MM.1S (cell line): Measurements from ENCODE around the gene ANKH.

Experiments
- DNase-seq: peaks from one replicate; pipeline ENCODE4 v3.0.0-alpha.2; 2015
- H2AFZ ChIP-seq: fragments of 300-600 bp; sonication (generic); 2 replicates; pipeline ENCODE4 v1.6.0; 2016; ENCODE audit warnings: antibody characterized with exemption, low read length
- H3F3A ChIP-seq: fragments of 300-600 bp; sonication (generic); 2 replicates; pipeline ENCODE4 v1.6.1; 2016; ENCODE audit warnings: mild to moderate bottlenecking, antibody characterized with exemption, low read length, moderate library complexity, mixed read lengths; ENCODE audit not compliant: insufficient read depth
- H3K27ac ChIP-seq: fragments of 300-600 bp; sonication (generic); 2 replicates; pipeline ENCODE4 v1.5.1; 2016; ENCODE audit warnings: mild to moderate bottlenecking, low read length
- H3K27me3 ChIP-seq: fragments of 300-600 bp; sonication (generic); replicated peaks from 2 replicates; pipeline ENCODE4 v1.6.0; 2016; ENCODE audit warnings: low read length; ENCODE audit not compliant: insufficient read depth
- H3K36me3 ChIP-seq: fragments of 300-600 bp; sonication (generic); replicated peaks from 2 replicates; pipeline ENCODE4 v1.6.1; 2016; ENCODE audit warnings: mild to moderate bottlenecking, low read length, mixed read lengths; ENCODE audit not compliant: insufficient read depth
- H3K4me1 ChIP-seq: fragments of 300-600 bp; sonication (generic); 2 replicates; pipeline ENCODE4 v1.6.1; 2016; ENCODE audit warnings: low read length, mixed read lengths
- H3K4me2 ChIP-seq: fragments of 300-600 bp; sonication (generic); 2 replicates; pipeline ENCODE4 v1.6.0; 2016; ENCODE audit warnings: low read depth, low read length
- H3K4me3 ChIP-seq: fragments of 300-600 bp; sonication (generic); 2 replicates; pipeline ENCODE4 v1.5.1; 2016; ENCODE audit warnings: low read length, mixed read lengths
- H3K79me2 ChIP-seq: fragments of 300-600 bp; sonication (generic); 2 replicates; pipeline ENCODE4 v1.6.1; 2016; ENCODE audit warnings: mixed run types, low read length, mixed read lengths
- H3K9ac ChIP-seq: fragments of 300-600 bp; sonication (generic); 2 replicates; pipeline ENCODE4 v1.6.1; 2016; ENCODE audit warnings: low read length, mixed read lengths
- H3K9me2 ChIP-seq: fragments of 300-600 bp; sonication (generic); replicated peaks from 2 replicates; pipeline ENCODE4 v1.6.1; 2016; ENCODE audit warnings: mild to moderate bottlenecking, low read length, mixed read lengths; ENCODE audit not compliant: insufficient read depth
- H3K9me3 ChIP-seq: fragments of 300-600 bp; sonication (generic); replicated peaks from 2 replicates; pipeline ENCODE4 v1.6.1; 2016; ENCODE audit warnings: mild to moderate bottlenecking, low read length, mixed read lengths; ENCODE audit not compliant: insufficient read depth
- H4K20me1 ChIP-seq: fragments of 300-600 bp; sonication (generic); 2 replicates; pipeline ENCODE4 v1.6.1; 2016; ENCODE audit warnings: mild to moderate bottlenecking, low read length, moderate library complexity, mixed read lengths; ENCODE audit not compliant: insufficient read depth
- CTCF ChIP-seq: fragments of 300-600 bp; sonication (generic); IDR thresholded peaks from 2 replicates; pipeline ENCODE4 v1.5.1; 2016; ENCODE audit warnings: antibody characterized with exemption, low read length, mixed read lengths
- EZH2 ChIP-seq: fragments of 300-600 bp; sonication (generic); optimal IDR thresholded peaks from 2 replicates; pipeline ENCODE3; 2017; ENCODE audit warnings: low read depth, mild to moderate bottlenecking, antibody characterized with exemption, low read length, mixed read lengths
- EZH2phosphoT487 ChIP-seq: fragments of 300-600 bp; sonication (generic); IDR thresholded peaks from 2 replicates; pipeline ENCODE4 v1.6.1; 2018; ENCODE audit warnings: antibody characterized with exemption, low read length

Gene ANKH

GRCh38 chr5:14908172-14908571 lies 36.6 kb upstream of the ANKH start:
- TF ChIP-seq EZH2 (no peak), CTCF (no peak), EZH2phosphoT487 (no peak)
- no peaks in the 10 kb centered on the region for H3K9me3 ChIP-seq
- H2AFZ ChIP-seq: no peak overlapping the region
- no peak for DNase-seq
- no peaks in the 10 kb centered on the region for H3K4me1 ChIP-seq
- H3F3A ChIP-seq: no peaks in the 10 kb centered on the region
- H3K9me2 ChIP-seq: no peaks in the 10 kb centered on the region
- no peak overlapping the region for H3K4me3 ChIP-seq
- no peak overlapping the region for H3K27ac ChIP-seq
- no peak overlapping the region for H3K4me2 ChIP-seq
- no peaks in the 10 kb centered on the region for H4K20me1 ChIP-seq
- H3K9ac ChIP-seq: no peak overlapping the region
- no peaks in the 10 kb centered on the region for H3K36me3 ChIP-seq
- no peaks in the 10 kb centered on the region for H3K27me3 ChIP-seq
- H3K79me2 ChIP-seq: no peaks in the 10 kb centered on the region

DNA sequence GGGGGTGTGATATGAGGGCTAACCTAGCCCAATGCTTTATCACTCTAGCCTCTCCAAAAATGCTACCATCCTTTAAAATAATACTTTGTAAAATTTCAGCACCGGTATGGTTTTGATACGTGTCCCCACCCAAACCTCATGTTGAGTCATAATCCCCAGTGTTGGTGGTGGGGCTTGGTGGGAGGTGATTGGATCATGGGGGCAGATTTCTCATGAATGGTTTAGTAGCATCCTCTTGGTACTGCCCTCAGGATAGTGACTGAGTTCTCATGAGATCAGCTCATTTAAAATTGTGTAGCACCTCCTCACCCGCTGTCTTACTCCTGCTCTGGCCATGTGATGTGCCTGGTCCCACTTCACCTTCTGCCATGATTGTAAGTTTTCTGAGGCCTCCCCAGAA lies 35.0 kb upstream of the ANKH start:
- H3K4me1 ChIP-seq: no peaks in the 10 kb centered on the region
- TF ChIP-seq EZH2phosphoT487: no peak
- TF ChIP-seq EZH2: no peak
- no peak for TF ChIP-seq CTCF
- no peaks in the 10 kb centered on the region for H3K36me3 ChIP-seq
- H4K20me1 ChIP-seq: no peaks in the 10 kb centered on the region
- H3K27ac ChIP-seq: no peak overlapping the region
- no peak overlapping the region for H3K4me3 ChIP-seq
- no peak overlapping the region for H3K4me2 ChIP-seq
- no peak for DNase-seq
- no peaks in the 10 kb centered on the region for H3F3A ChIP-seq
- no peaks in the 10 kb centered on the region for H3K79me2 ChIP-seq
- H3K9me3 ChIP-seq: no peaks in the 10 kb centered on the region
- no peak overlapping the region for H3K9ac ChIP-seq
- no peak overlapping the region for H2AFZ ChIP-seq
- H3K27me3 ChIP-seq: no peaks in the 10 kb centered on the region
- H3K9me2 ChIP-seq: no peaks in the 10 kb centered on the region

DNA sequence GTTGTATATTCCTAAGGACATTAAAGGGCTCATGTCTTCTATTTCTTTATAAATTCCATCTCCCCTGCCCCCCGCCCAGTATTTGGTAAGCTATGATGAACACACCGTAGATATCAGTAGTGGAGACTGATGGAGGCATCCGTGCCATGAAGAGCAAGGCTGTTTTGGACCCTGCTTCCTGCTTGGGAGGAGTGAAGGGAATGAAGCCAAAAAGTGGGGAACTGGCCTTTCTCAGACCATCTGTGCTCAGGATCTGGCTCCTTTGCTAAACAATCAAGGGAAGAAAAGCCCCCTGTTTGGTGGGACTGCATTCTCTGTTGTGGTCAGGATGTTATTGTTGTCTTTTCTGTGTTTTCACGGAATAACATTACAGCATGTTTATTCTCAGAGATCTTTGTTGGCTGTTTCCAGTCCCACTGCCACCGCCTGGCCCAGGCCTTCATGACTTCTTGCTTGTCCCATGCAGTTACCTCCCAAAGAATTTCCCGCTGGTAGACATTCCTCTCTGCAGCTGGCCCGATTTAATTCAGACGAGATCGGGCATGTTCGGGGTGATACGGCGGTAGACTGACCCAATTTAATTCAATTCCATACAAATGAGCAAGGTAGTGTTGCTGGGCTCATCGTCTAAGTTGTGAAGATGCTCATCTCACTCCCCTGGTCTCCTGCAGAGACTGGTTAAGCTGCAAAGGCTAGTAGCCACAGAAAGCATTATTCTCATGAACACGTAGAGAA lies 31.4 kb upstream of the ANKH start:
- no peak overlapping the region for H3K4me3 ChIP-seq
- no peak overlapping the region for H3K9ac ChIP-seq
- no peaks in the 10 kb centered on the region for H3K9me2 ChIP-seq
- H3K9me3 ChIP-seq: no peaks in the 10 kb centered on the region
- H3K79me2 ChIP-seq: no peaks in the 10 kb centered on the region
- no peak for DNase-seq
- H3K27me3 ChIP-seq: no peaks in the 10 kb centered on the region
- H3K4me1 ChIP-seq: no peaks in the 10 kb centered on the region
- TF ChIP-seq EZH2phosphoT487 (no peak), CTCF (no peak), EZH2 (no peak)
- H2AFZ ChIP-seq: no peak overlapping the region
- H3K27ac ChIP-seq: no peak overlapping the region
- H3K36me3 ChIP-seq: no peaks in the 10 kb centered on the region
- no peak overlapping the region for H3K4me2 ChIP-seq
- no peaks in the 10 kb centered on the region for H4K20me1 ChIP-seq
- no peaks in the 10 kb centered on the region for H3F3A ChIP-seq
